SJCRH30 (cell line): ENCODE results near the gene FAM133A. TPM values are rescaled to one million over a fixed set of nuclear protein-coding genes. Genes with fewer than 3 reads are reported as not detected.

Experiments used
- DNase-seq, 2 experiments: peaks; one replicate each; pipeline ENCODE4 v3.0.0-alpha.2; 2015 to 2020
- H3K27ac ChIP-seq: fragments of 250-450 bp; sonication (Bioruptor Pico); 2 replicates; pipeline ENCODE4 v1.5.1; 2020; ENCODE audit warnings: mild to moderate bottlenecking, moderate library complexity
- H3K27me3 ChIP-seq: fragments of 250-450 bp; sonication (Bioruptor Pico); 2 replicates; pipeline ENCODE4 v1.5.1; 2020; ENCODE audit warnings: mild to moderate bottlenecking, moderate library complexity
- H3K36me3 ChIP-seq: fragments of 250-450 bp; sonication (Bioruptor Pico); 2 replicates; pipeline ENCODE4 v1.5.1; 2020; ENCODE audit warnings: mild to moderate bottlenecking, moderate library complexity
- H3K4me1 ChIP-seq: fragments of 250-450 bp; sonication (Bioruptor Pico); 2 replicates; pipeline ENCODE4 v1.5.1; 2020; ENCODE audit warnings: mild to moderate bottlenecking, moderate library complexity
- H3K4me3 ChIP-seq: fragments of 250-450 bp; sonication (Bioruptor Pico); 2 replicates; pipeline ENCODE4 v1.5.1; 2020; ENCODE audit warnings: mild to moderate bottlenecking, moderate library complexity
- H3K9me3 ChIP-seq: fragments of 250-450 bp; sonication (Bioruptor Pico); replicated peaks from 2 replicates; pipeline ENCODE4 v1.5.1; 2020; ENCODE audit warnings: mild to moderate bottlenecking, moderate library complexity
- total RNA-seq: library from RNA; depleted of rRNA; stranded (reverse); fragments of >200 nt; shearing (Covaris generic); gene quantifications from 2 replicates; pipeline ENCODE4 v1.2.3, GENCODE V29; 2014; rRNA removed

The FAM133A gene
- not detected in 2 replicates for total RNA-seq

DNA sequence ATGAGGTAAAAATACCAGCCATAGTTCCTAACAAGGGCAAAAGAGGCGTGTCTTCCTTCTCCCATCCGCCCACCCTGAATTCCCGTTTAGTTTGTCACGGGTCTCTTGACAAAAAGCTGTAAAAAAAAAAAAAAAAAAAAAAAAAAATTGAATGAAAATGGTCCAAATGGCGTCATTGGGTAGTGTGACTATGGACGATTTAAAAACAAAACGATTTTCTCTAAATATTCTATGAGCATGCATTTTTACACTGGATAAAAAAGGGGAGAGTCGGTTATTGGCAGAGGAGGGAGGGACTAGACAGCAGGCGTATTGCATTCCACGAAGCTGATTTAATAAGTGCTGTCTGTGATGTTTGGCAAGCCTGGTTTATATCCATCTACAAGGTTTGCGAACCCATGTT lies at the start of gene FAM133A:
FAM133A (plus strand) TSS at position 338 of the 403 bp plus-strand sequence. CDS start 35,214 bp downstream, outside the sequence.
- peak in 1 of 2 experiments; percentile 2 for DNase-seq
- Histone ChIP-seq H3K36me3 (no peaks in the 10 kb centered on the region), H3K4me3 (peak within 1 kb of the TSS; percentile 62), H3K27me3 (no peaks in the 10 kb centered on the region), H3K27ac (no peak within 1 kb of the TSS), H3K4me1 (no peaks in the 10 kb centered on the region), H3K9me3 (no peaks in the 10 kb centered on the region)

GRCh38 chrX:93637591-93637990 lies 36.4 kb upstream of the FAM133A start:
- no peak overlapping the region for H3K27ac ChIP-seq
- H3K27me3 ChIP-seq, result no peaks in the 10 kb centered on the region
- H3K36me3 ChIP-seq, result no peaks in the 10 kb centered on the region
- no peaks in the 10 kb centered on the region for H3K4me1 ChIP-seq
- no peaks in the 10 kb centered on the region for H3K9me3 ChIP-seq
- no peak overlapping the region for H3K4me3 ChIP-seq
- DNase-seq, result no peak

GRCh38 chrX:93649381-93649780 lies 24.6 kb upstream of the FAM133A start:
- H3K27ac ChIP-seq, result no peak overlapping the region
- H3K4me1 ChIP-seq, result no peaks in the 10 kb centered on the region
- no peaks in the 10 kb centered on the region for H3K9me3 ChIP-seq
- no peak for DNase-seq
- H3K36me3 ChIP-seq, result no peaks in the 10 kb centered on the region
- no peaks in the 10 kb centered on the region for H3K27me3 ChIP-seq
- H3K4me3 ChIP-seq, result no peak overlapping the region

DNA sequence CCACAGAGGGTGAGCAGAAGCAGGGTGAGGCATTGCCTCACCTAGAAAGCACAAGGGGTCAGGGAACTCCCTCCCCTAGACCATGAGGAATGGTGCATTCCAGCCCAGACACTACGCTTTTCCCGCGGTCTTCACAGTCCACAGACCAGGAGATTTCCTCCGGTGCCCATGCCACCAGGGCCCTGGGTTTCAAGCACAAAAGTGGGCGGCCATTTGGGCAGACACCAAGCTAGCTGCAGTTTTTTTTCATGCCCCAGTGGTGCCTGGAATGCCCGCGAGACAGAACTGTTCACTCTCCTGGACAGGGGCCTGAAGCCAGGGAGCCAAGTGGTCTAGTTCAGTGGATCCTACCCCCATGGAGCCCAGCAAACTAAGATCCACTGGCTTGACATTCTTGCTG lies 13.4 kb upstream of the FAM133A start:
- no peaks in the 10 kb centered on the region for H3K27me3 ChIP-seq
- no peak overlapping the region for H3K4me3 ChIP-seq

GRCh38 chrX:93673056-93673868 lies 744 bp upstream of the FAM133A start, which contains the start of gene NAP1L3:
TSS of gene NAP1L3 (minus strand) at chrX:93673578. CDS start at chrX:93673304, 274 bp downstream.
- no peaks in the 10 kb centered on the region for H3K9me3 ChIP-seq
- H3K27ac ChIP-seq, result no peak within 1 kb of the TSS
- no peaks in the 10 kb centered on the region for H3K36me3 ChIP-seq
- no peaks in the 10 kb centered on the region for H3K27me3 ChIP-seq
- H3K4me3 ChIP-seq, result peak within 1 kb of the TSS; percentile 62
- DNase-seq, result peak; percentile 42 to 63
- H3K4me1 ChIP-seq, result no peaks in the 10 kb centered on the region

More for the DNA sequence above, 13.4 kb upstream of the FAM133A start:
- Histone ChIP-seq H3K27ac (no peak overlapping the region), H3K36me3 (no peaks in the 10 kb centered on the region), H3K4me1 (no peaks in the 10 kb centered on the region), H3K9me3 (no peaks in the 10 kb centered on the region)
- DNase-seq, result no peak

- Histone ChIP-seq H3K27me3 (no peaks in the 10 kb centered on the region), H3K9me3 (no peaks in the 10 kb centered on the region), H3K4me3 (no peak overlapping the region), H3K4me1 (no peaks in the 10 kb centered on the region), H3K36me3 (no peaks in the 10 kb centered on the region), H3K27ac (no peak overlapping the region)
- no peak for DNase-seq
These were observed 22.0 kb downstream of the FAM133A start for GRCh38 chrX:93695981-93696380.

DNA sequence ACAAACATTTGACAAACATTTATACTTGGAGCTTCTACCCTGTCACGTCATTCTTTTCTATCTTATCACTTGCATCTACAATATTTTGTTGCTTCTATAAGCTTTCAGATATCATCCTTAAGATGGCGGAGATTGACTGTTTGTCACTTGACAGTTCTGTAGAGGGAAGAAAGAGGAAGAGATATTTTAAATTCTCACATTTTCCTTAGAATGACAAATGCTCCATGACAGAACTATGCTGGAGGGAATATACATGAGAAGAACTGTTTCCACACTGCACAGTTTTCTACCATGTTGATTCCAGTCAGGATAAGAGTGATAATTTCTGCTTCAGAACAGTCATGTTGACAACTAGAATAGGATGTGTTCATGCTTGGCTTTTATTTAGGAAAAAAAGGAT lies 29.7 kb downstream of the FAM133A start:
- H3K4me1 ChIP-seq, result no peaks in the 10 kb centered on the region
- H3K27ac ChIP-seq, result no peak overlapping the region
- DNase-seq, result no peak
- H3K4me3 ChIP-seq, result no peak overlapping the region
- no peaks in the 10 kb centered on the region for H3K36me3 ChIP-seq
- H3K27me3 ChIP-seq, result no peaks in the 10 kb centered on the region
- no peaks in the 10 kb centered on the region for H3K9me3 ChIP-seq

- DNase-seq, result no peak
- H3K36me3 ChIP-seq, result no peaks in the 10 kb centered on the region
- H3K27me3 ChIP-seq, result no peaks in the 10 kb centered on the region
- H3K4me3 ChIP-seq, result no peak overlapping the region
- no peak overlapping the region for H3K27ac ChIP-seq
- no peaks in the 10 kb centered on the region for H3K9me3 ChIP-seq
- H3K4me1 ChIP-seq, result no peaks in the 10 kb centered on the region
These were observed 37.1 kb downstream of the FAM133A start for GRCh38 chrX:93711076-93711475.

- Histone ChIP-seq H3K9me3 (no peaks in the 10 kb centered on the region), H3K36me3 (no peaks in the 10 kb centered on the region), H3K27ac (no peak overlapping the region), H3K27me3 (no peaks in the 10 kb centered on the region), H3K4me3 (no peak overlapping the region), H3K4me1 (no peaks in the 10 kb centered on the region)
- no peak for DNase-seq
These were observed 67.8 kb downstream of the FAM133A start for GRCh38 chrX:93741811-93742210.

DNA sequence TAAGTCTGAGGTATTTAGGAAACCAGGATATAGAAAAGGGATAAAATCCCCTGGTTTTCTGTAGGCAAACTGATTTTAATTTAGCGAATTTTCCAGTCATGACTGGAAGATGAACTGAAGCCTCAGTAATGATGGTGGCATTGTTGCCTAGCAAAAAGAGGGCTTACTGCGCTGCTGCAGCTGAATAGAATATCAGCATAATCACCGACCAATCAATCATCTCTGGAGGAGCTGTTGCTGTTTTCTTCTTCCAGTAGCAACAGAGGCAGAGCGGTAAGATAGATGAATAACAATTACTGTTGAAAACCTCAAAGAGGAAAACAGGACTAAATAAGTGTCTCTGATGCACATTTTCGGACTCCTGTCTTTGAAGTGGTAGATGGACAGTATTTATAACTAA lies 86.2 kb downstream of the FAM133A start:
- no peak for DNase-seq
- Histone ChIP-seq H3K27me3 (no peaks in the 10 kb centered on the region), H3K27ac (no peak overlapping the region), H3K4me1 (no peaks in the 10 kb centered on the region), H3K4me3 (no peak overlapping the region), H3K36me3 (no peaks in the 10 kb centered on the region), H3K9me3 (no peaks in the 10 kb centered on the region)

Other genes starting within 250 kb of the FAM133A start
- 0.47 and 0.66 TPM in 2 replicates for gene NAP1L3, start 628 bp upstream of the FAM133A start, total RNA-seq